Measurements from ENCODE around the gene KCNIP4.

KCNIP4 gene

DNA sequence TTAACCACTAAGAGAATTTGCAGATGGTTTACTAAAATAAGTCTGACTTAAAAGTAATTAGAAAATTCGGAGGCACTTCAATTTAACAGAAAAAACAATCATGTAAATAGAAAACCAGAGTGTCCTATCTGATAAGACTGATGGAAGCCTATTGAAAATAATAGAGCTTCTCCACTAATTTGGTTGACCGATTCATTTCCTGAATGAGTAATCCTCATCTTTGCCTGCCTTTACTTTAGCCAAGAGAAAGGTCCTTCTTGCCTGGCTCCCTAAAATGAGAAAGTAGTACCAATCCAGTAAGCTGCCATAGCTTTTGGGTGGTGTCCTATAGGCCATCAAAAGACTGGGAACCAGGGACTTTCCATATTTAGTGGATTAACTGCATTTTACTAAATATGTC is 48.4 kb downstream of the KCNIP4 start:
- DNase-seq (ENCODE audit: low spot score), result no peak

DNA sequence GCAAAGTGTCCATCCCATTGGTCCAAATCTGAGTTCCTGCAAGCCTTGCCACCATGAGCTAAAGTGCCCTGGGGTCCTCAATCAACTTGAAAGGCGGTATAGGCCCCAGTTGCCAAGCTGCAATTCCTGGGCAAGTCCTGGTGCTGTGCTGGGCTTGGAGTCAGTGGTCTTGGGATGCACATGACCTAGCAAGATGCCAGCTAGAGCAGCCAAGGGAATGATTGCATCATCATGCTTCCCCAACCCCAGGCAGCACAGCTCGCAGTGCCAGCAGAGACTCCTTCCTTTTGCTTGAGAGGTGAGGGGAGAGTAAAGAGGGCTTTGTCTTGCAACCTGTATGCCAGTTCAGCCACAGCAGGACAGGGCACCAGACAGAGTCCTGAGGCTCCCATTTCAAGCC is 50.5 kb downstream of the KCNIP4 start:
- DNase-seq (ENCODE audit: low spot score), result no peak

DNA sequence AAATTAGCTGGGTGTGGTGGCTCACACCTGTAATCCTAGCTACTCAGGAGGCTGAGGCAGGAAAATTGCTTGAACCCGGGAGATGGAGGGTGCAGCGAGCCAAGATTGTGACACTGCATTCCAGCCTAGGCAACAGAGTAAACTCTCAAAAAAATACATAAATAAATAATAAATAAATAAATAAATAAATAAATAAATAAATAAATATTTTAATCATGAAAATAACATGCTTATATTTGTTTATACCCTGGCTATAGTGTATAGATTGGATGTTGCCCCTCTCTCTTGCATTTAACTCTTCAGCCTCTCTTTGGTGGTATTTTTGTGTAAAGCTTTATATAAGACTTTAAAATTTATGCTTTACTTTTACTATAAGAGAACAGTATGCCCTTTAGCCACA is 51.8 kb downstream of the KCNIP4 start:
- no peak for DNase-seq (ENCODE audit: low spot score)

DNA sequence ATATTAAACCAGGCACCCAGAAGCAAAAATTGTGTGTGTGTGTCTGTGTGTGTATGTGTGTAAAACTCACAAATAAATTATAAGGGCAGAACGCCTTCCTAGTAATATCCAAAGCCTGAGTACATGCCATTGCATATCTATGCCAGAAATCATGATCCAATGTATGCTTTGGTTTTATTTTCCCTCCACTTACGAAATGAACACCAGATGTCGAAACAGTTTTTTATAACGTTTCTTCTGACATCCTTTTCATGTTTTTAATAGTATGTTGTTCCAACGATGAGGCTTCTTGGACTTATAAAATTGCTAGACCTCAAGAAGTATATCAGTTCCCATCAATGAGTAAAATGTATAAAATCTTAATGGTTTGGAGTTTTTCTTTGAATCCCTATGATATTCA is 55.4 kb downstream of the KCNIP4 start:
- no peak for DNase-seq (ENCODE audit: low spot score)

DNA sequence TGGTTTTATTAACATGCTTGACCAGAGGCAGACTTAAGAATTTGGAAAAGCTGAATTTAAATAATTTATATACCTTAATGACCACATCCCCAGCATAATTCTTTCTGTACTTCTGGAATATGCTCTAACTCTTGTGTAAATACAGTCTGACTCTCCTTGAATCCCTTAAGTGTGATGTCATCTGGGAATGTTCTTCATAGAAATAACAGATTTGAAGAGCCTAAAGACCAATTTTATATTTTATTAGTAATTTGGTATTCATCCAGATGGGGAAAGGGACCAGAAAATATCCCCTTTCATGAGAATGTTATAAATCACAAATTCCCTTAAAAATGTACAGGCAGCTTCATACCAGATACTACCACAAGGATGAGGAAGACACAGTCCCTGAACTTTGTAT is 58.3 kb downstream of the KCNIP4 start:
- no peak for DNase-seq (ENCODE audit: low spot score)

DNA sequence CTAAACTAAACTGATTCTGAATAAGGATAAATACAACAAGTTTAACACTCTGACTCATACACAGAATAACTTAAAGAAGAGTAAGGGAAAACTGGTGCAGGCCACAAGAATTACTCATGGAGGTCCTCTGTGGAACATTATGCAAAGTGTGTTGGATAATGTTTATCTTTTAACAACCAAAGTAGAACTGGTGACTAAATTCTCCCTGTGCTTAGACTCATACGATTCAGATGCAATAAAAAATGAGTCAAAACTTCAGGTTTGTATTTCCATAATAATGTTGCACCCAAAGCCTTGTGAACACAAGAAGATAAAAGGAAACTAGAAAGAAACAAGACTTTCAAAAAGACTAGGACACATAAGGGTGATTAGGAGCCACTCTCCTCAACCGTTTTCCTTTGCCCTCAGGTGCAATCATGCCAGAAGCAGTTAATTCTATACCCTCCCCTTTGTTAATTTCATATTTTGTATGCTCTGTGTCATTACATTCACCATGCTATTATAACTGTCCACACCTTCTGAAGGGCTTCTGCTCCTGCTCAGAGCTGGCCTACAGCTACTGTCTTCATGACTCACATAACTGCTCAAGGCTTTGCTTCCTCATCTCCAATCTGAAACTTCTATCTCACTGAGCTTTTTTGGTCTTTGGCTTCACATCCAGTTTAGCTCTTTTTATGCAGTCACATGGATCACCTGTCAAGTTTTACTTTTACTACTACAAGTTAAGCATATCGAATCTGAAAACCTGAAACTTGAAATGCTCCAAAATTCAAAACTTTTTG is 60.2 kb downstream of the KCNIP4 start:
- peak; percentile 52 for DNase-seq (ENCODE audit: low spot score)

DNA sequence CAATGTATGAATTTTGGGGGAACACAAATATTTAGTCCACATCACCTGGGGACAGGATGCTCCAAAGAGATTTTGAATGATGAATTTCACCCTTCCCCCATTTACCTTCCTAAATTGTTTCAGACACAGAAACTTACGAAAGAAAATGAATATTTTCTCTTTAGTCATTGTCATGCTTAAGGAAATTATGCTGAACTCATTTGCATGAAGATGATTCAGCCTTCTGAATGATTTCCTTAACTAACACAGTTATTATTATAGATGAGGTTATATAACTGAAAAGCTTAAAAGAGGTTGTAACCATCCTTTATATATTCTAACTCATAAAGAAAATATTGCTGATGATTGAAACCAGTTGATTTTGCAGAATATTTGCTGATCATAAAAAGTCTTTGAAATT is 61.1 kb downstream of the KCNIP4 start:
- DNase-seq (ENCODE audit: low spot score), result no peak

DNA sequence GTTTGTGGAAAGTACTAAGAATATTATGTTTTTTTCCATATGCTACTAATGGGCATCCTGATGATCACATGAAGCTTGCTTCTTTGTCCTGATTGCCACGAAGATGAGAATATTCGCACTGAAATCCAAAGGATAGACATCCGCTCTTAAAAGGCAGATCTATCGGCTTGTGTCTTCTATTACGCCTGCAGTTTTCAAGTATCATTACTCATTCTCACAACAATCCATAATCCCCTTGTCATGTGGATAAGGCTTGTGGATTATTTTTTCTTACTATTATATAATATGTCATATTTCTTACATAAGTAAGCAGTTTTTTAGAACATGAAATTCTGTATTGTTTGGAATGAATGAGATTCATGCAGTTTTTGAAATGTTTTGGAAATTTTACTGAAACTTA is 62.8 kb downstream of the KCNIP4 start:
- DNase-seq (ENCODE audit: low spot score), result no peak

DNA sequence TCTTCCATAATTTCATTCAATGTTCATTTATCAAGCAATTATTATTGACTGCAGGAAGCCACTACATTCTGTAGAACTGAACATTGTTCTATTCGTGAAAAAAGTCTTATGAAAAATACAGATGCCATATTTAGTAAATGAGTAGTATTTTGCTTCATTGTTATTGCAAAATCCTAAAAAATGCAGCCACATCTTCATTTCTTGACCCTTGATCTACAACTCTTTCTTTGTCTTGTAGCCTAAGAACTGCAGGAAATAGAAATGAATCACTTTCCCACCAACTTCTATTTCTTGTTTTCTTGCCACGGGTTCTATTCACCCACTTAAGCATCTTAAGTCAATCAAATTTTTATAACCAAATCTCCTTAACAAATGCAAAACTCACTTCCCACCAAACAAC is 63.3 kb downstream of the KCNIP4 start:
- no peak for DNase-seq (ENCODE audit: low spot score)

DNA sequence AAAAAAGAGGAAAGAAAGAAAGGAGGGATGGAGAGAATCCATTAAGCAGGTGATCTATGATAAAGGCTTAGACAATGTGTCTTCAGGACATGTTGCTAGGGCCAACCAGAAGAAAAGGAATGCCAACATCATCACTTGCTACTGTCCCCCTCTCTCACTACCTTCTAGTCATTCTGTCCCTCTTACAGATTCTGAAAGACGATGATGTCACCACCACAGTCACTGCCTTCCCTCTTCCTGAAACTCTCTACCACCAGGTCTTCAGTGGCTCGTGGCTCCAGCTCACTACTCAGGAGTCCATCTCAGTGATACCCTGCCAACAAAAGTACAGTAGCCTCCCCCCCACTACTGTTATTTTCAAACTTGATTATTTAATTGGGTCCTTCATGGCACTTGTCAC is 64.0 kb downstream of the KCNIP4 start:
- peak; percentile 42 for DNase-seq (ENCODE audit: low spot score)

DNA sequence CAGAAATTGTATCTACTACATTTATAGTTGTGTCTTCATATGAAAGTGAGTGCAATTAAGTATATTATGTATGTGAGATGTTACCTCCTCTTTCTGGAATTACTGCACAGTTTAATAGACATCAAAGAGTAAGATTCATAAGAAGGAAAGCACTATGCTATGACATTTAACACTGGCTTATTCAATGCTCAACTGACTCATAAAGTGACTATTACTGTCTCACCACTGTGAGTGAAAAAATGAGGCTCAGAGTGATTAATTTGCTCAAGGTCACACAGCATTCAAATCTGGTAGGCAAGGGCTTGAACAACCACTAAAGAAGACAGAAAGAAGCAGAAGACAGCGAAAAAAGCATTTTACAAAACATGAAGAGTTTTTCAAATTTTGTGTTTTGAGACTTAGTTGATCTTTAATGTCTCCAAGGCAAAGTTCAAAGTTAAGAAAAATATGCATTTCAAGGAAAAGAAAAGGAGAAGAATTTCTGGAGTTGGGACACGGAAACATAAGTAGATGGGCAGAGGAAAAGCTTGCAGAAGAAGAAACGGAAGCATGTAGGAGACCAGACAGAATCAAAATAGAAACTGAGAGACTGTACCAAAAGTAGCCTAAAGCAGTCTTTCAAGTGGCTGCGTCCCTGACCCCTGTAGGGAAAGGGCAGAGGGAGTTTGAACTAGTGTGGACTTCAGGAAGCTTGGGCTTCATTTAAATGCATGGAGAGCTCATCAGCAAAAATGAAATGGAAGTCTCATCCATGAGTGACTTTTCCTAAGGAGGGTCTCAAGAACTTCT is 66.3 kb downstream of the KCNIP4 start:
- DNase-seq (ENCODE audit: low spot score), result peak; percentile 48

DNA sequence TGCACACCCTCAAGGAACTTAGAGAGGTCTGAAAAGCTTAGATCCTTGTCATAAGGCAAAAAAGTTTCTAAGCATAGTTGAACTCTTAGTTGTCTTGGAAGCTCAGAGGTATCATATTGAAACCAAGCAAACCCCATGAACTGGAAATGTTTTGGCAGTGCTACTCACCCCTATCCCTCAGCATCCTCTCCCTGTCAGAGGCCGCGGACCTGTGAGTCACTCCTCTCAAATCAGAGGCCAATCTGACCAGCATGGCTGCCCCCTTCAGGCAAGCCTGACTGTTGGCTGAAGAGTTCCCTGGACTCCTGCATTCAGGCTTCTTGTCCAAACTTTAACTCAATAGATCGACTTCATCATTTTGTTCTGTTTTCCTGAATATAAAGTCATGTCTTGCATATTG is 69.4 kb downstream of the KCNIP4 start:
- peak; percentile 29 for DNase-seq (ENCODE audit: low spot score)

DNA sequence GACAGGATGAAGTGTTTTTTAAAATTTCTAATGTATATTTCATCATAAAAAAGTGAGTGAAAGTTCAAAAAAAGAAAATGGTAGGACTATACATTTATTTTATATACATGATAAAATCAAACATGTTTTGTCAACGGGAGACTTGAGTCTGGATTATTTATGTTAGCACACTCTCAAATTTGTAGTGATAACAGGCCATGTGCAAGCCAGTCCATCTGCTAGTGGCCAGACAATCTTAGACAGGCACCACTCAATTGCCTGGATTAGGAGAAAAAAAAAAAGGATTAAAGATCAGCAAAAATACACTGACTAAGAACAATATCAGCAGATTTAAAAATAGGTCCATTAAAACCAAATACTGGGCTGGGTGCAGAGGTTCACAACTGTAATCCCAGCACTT is 71.9 kb downstream of the KCNIP4 start:
- DNase-seq (ENCODE audit: low spot score), result no peak

DNA sequence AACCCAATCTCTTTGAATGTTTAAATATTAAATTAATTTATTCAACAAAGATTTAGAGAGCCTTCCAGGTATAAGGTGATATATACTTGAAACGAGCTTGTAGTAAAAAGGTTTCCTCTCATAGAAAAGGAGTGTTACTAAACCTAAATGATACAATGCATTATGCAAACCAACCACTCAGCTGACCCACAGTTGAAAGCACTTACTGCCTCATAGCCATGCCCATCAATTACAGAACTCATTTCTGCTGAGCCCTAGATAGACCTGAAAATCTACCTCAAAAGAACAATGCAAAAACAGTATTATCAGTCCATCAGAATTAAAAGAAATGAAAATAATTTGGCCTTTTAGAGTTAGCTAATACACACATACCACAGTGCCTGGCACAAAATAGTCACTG is 75.4 kb downstream of the KCNIP4 start:
- DNase-seq (ENCODE audit: low spot score), result no peak

DNA sequence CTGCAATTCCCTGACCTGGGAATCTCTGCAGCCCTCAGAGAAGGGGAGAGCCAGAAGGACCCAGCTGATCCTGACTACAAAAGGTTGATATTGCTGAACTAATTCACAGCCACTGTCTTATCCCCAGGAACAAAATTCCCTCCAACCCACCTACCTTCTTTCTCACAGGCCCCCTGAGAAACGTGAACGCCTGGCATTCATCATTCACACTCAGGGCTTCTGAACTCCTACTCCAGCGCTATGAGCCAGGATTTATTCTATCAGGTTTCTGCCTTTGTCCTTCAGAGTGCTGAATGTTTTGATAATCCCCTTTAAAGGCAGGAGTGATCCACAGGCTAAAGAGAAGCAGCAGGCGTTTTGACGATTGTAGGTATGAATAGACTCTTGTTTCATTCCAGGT is 76.5 kb downstream of the KCNIP4 start:
- no peak for DNase-seq (ENCODE audit: low spot score)

DNA sequence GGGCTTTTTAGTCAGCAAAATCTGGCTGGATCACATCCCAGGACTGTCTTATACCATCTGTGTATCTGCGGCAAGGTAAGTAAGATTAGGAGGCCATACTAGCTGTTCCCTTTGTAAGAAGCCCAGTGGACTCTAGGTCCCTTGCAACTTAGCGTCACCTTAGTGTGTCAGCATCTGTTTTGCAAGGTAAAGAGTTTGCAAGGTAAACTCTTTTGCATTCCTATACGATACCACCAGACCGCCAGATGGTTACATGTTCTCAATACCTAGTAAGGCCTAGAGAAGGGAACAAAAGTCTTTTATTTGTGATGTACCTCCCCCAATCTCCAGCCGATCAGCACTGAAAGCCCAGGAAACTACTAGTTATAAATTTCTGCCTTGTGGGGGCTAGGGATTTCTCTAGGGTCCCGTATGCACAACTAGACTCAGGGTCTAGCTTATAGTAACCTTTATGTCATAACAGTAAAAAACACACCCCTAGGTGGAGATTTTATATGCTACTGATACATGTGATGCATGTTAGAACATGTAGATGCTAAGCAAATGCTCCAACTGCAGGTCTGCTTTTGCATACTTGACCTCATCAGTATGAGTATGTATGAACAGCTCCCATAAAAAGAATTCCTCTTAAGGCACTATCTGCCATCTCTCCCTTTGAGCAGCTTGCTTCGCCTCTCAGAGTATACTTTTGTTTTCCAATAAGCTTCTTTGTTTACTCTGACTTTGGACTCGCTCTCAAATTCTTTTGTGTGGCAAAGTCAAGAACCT is 78.4 kb downstream of the KCNIP4 start:
- DNase-seq (ENCODE audit: low spot score), result no peak

DNA sequence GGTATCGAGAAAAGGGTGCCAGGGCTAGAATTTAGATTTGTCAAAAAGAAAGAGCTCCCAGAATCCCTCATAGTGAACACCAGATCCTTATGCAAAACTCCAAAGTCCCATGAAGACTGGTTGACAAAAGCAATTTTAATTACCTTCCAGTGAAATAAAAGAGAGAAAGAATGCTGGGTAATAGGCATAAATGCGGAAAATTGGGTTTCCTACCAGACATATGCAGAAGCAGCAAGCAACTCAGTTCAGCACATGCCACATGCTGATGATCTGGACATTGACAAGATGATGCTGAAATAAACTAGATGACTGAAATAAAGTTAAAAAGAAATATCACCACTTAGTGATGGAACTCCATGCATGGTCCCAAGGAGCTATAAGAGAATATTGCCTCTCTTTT is 83.9 kb downstream of the KCNIP4 start:
- DNase-seq (ENCODE audit: low spot score), result no peak

DNA sequence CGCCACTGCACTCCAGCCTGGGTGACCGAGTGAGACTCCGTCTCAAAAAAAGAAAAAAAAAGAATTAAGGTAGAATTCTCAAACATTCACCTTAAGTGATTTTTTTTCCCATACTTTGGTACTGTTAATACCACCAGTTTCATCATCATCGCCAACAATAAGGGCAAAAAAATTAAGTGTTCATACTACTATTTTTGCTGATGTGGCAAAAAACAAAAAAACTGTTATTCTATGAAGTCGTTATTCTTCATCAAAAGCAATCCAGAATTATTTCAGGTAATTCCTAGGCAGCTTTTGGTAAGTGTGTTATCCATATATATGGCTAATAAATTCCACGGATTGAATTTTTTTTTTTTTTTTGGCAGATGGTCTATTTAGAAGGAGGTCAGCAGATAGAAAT is 85.7 kb downstream of the KCNIP4 start:
- DNase-seq (ENCODE audit: low spot score), result no peak

DNA sequence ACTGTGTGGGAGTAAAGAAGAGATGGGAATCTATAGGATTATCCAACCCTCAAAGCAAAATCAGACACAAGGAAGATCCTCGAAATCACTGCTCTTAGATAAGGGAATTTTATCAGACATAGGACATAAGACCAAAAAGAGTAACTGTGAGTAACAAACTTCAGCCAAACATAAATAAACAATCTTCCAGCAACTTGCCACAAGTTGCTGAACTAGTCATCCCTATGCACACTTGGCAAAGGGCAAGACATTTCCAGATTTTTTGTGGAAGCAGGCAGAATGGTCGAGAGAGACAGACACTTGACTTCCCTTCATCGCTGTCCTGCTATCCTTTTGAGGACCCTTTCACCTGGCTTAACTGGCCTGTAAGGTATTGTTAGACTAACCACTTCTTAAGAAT is 89.6 kb downstream of the KCNIP4 start:
- no peak for DNase-seq (ENCODE audit: low spot score)

DNA sequence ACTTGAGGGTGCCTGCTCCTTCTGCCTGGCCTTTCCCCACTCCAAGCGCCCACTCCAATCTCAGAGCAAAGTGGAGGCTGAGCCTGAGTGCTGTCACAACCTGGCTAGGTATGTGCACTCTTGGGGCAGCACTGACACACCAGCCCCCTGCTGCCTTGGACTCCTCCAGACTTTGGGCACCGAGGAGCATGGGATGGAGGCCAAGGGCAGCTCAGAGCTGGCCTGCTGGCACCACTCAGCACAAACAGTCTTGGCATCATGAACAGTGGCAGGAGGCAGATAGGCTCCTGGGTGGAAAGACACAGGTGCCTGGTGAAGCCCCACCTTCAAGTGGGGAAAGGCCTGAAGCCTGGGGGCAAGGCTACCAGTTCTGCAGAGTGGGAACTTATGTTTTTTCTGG is 91.8 kb downstream of the KCNIP4 start:
- no peak for DNase-seq (ENCODE audit: low spot score)

DNA sequence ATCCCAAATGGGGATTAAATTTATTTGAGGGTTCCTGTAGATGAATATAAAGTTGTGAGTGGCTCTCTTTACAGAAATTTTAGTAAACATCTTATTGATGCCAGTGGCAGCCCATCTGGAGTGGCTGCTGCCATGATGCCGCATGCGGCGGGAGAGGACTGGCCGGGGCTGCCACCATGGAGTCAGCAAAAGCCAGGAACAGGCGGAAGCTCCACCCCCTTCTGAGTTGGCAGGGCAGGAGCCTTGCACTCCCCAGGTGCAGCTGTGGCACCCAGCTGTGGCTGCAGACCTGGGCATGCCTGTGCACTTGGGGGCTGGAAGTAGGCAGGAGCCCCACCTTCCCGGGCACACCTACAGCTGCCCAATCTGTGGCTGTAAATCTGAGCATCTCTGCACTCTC is 92.3 kb downstream of the KCNIP4 start:
- DNase-seq (ENCODE audit: low spot score), result no peak

DNA sequence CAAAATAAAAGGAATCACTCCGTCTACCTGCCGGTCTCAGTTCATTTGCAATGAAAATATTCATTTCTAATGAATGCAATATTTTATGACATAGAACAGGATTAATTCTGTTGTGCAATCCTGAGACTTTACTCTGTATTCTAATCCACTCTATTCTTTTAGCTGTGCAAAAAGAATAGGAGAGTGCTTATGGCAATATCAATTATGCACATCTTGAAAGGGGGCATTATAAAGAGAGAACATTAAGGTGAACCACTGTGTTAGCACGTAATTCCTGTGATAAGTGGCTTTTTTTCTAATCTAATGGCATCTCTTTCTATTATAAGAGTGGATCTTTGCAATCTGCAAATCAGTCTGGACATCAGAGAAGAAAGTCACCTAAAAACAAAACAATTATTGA is 99.5 kb downstream of the KCNIP4 start:
- no peak for DNase-seq (ENCODE audit: low spot score)

DNA sequence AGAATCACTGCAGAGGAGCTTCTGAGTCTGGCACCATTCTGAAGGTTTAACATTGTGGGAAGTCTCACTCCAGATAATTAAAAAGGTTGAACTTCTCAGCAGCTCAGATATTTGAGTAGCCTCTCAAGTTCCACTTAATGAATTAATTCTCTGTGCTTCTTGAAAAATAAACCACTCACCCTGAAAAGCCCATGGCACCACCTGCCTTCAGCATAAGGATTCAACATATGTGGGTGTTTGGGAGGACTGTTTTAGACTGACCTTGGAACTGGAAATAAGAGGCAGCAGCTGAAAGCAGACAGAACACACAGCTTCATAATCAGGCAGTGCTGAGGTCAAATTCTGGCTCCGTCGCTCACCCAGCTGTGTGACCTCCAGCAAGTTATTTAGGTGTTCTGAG is 100.6 kb downstream of the KCNIP4 start:
- DNase-seq (ENCODE audit: low spot score), result no peak
